NCI-H774 (cell line): ENCODE results near the gene SRGAP2C.
"Not testable (repeated sequence)": the region's sequence is repeated elsewhere in the genome, so short reads cannot be mapped to it uniquely, and the experiment has no call there.

Source experiments
- DNase-seq: peaks from one replicate; lab custom pipeline; 2025; lab: John Stamatoyannopoulos, UW

The SRGAP2C gene

GRCh38 chr1:121423956-121424355 lies 239.2 kb downstream of the SRGAP2C start:
- DNase-seq, result not testable (repeated sequence)

- DNase-seq, result not testable (repeated sequence)
Observed at GRCh38 chr1:121433517-121433916, 248.7 kb downstream of the SRGAP2C start.

- not testable (repeated sequence) for DNase-seq
Observed at GRCh38 chr1:121438862-121439261, 254.1 kb downstream of the SRGAP2C start.

- no peak for DNase-seq
Observed at GRCh38 chr1:121440993-121441392, 256.2 kb downstream of the SRGAP2C start.
